ENCODE data around the gene SNRPD2.

DNA sequence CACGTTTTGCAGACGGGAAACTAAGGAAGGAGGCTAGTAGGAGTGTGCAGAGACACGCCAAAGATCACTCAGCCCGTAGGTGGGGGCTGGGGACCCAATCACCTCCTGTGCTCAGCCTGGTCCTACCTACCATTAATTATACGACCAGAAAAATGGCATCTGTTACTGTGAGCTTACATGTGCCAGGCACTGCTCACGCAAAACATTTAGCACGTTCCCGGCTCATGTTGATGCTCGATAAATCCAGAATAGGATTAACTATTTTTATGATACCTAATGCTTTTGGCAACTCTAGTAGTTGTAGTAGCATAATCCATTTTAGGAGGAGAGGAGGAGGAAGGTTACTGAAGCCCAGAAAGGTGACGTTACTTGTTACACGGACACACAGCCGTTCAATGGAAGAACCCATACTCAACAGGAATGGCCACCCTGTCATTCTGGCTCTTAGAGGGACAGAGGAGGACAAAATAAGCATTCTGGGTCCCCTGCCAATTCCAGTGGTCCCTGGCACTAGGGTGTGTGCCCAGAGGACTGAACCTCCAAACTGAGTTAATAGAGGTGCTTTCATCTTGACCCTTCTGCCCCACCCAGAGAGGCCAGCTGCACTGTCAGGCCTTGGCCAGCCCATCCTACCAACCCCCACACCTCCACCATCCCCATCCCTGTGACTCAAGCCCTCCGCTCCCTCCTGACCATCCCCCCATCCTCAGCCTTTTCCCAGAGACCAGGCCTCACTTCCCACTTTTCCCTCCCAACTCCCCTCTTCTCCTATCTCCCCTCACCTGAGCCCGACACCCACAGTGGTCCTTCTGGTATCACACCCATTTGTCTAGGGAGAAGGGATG is 47.6 kb downstream of the SNRPD2 start:
- TF ChIP-seq, protein P1, sequence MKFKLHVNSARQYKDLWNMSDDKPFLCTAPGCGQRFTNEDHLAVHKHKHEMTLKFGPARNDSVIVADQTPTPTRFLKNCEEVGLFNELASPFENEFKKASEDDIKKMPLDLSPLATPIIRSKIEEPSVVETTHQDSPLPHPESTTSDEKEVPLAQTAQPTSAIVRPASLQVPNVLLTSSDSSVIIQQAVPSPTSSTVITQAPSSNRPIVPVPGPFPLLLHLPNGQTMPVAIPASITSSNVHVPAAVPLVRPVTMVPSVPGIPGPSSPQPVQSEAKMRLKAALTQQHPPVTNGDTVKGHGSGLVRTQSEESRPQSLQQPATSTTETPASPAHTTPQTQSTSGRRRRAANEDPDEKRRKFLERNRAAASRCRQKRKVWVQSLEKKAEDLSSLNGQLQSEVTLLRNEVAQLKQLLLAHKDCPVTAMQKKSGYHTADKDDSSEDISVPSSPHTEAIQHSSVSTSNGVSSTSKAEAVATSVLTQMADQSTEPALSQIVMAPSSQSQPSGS (IDR thresholded peaks at IDR 0.05; ENCODE audit: low read length) = no peak
- TF ChIP-seq, protein P2, sequence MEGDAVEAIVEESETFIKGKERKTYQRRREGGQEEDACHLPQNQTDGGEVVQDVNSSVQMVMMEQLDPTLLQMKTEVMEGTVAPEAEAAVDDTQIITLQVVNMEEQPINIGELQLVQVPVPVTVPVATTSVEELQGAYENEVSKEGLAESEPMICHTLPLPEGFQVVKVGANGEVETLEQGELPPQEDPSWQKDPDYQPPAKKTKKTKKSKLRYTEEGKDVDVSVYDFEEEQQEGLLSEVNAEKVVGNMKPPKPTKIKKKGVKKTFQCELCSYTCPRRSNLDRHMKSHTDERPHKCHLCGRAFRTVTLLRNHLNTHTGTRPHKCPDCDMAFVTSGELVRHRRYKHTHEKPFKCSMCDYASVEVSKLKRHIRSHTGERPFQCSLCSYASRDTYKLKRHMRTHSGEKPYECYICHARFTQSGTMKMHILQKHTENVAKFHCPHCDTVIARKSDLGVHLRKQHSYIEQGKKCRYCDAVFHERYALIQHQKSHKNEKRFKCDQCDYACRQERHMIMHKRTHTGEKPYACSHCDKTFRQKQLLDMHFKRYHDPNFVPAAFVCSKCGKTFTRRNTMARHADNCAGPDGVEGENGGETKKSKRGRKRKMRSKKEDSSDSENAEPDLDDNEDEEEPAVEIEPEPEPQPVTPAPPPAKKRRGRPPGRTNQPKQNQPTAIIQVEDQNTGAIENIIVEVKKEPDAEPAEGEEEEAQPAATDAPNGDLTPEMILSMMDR (IDR thresholded peaks at IDR 0.05; ENCODE audit: control extremely low read depth in 1 of 3, insufficient read depth in 1 of 3, low read depth in 1 of 3, low read length in 3 of 3) = no peak
- no peak for TF ChIP-seq POLR2A (IDR thresholded peaks at IDR 0.05; ENCODE audit: control extremely low read depth in 1 of 2, low read depth in 2 of 2, low read length in 2 of 2)
- TF ChIP-seq RXRA (IDR thresholded peaks at IDR 0.05; ENCODE audit: insufficient read depth, low read depth, low read length) = no peak
- TF ChIP-seq HDAC6 (IDR thresholded peaks at IDR 0.05; ENCODE audit: low read depth, low read length) = no peak
- TF ChIP-seq EP300 (IDR thresholded peaks at IDR 0.05; ENCODE audit: borderline replicate concordance in 1 of 2, low read depth in 2 of 2, low read length in 2 of 2) = no peak
- TF ChIP-seq JUND (IDR thresholded peaks at IDR 0.05; ENCODE audit: low read length) = no peak
- TF ChIP-seq, protein P3, sequence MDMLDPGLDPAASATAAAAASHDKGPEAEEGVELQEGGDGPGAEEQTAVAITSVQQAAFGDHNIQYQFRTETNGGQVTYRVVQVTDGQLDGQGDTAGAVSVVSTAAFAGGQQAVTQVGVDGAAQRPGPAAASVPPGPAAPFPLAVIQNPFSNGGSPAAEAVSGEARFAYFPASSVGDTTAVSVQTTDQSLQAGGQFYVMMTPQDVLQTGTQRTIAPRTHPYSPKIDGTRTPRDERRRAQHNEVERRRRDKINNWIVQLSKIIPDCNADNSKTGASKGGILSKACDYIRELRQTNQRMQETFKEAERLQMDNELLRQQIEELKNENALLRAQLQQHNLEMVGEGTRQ (IDR thresholded peaks at IDR 0.05; ENCODE audit: low read length) = no peak
- TF ChIP-seq TEAD4 (IDR thresholded peaks at IDR 0.05; ENCODE audit: low read depth, low read length) = no peak
- no peak for TF ChIP-seq BACH1 (IDR thresholded peaks at IDR 0.05; ENCODE audit: low read length)
- no peak for TF ChIP-seq YY1 (IDR thresholded peaks at IDR 0.05; ENCODE audit: low read depth, low read length)
- no peak for TF ChIP-seq TBP (IDR thresholded peaks at IDR 0.05; ENCODE audit: low read depth, low read length)
- no peak for TF ChIP-seq CREB1 (IDR thresholded peaks at IDR 0.05)
- no peak for TF ChIP-seq TCF12 (IDR thresholded peaks at IDR 0.05; ENCODE audit: low read depth, low read length)

Data from H1 (cell line).